Stimulated activated naive CD8-positive, alpha-beta T cell treated with anti-CD3 and anti-CD28 coated beads, Interleukin-15, amount 100 ng/mL, for 72 hours (primary cell): ENCODE results near the gene ACE.

Experiments used
- ATAC-seq: fragments of 150-1000 bp; cut with Tn5 transposase; 2 replicates; pipeline ENCODE4 v1.10.0; 2021; ENCODE audit warnings: mild to moderate bottlenecking, moderate library complexity
- DNase-seq, 2 donors: peaks; one replicate each; pipeline ENCODE4 v3.0.0; 2021 to 2022
- H3K27ac Mint-ChIP-seq, 2 donors: one replicate each; pipeline ENCODE4 v1.8.0; 2022; ENCODE audit warnings: mild to moderate bottlenecking in 2 of 2, mixed read lengths in 2 of 2, moderate library complexity in 2 of 2
- H3K27me3 Mint-ChIP-seq: one replicate; pipeline ENCODE4 v1.8.0; 2022; ENCODE audit warnings: mixed read lengths
- H3K4me1 Mint-ChIP-seq: one replicate; pipeline ENCODE4 v1.8.0; 2022; ENCODE audit warnings: mild to moderate bottlenecking, mixed read lengths
- H3K4me3 Mint-ChIP-seq, 2 donors: one replicate each; pipeline ENCODE4 v1.8.0; 2022; ENCODE audit warnings: mild to moderate bottlenecking in 2 of 2, mixed read lengths in 2 of 2, moderate library complexity in 1 of 2
- H3K9me3 Mint-ChIP-seq, 2 donors: one replicate each; pipeline ENCODE4 v1.8.0; 2022; ENCODE audit warnings: mixed read lengths in 2 of 2

The ACE gene

GRCh38 chr17:63476854-63477479 is at the start of gene ACE:
ACE (plus strand) TSS chr17:63477061; CDS start chr17:63477095, 34 bp downstream.
- no peaks in the 10 kb centered on the region for H3K9me3 Mint-ChIP-seq
- ATAC-seq, result peak; percentile 68
- peaks cover 17% of the 10 kb centered on the region for H3K4me1 Mint-ChIP-seq
- H3K4me3 Mint-ChIP-seq, result peak within 1 kb of the TSS; percentile 89 to 92
- DNase-seq, result peak; percentile 41 to 46
- peaks cover 73% of the 10 kb centered on the region for H3K27me3 Mint-ChIP-seq
- no peak within 1 kb of the TSS for H3K27ac Mint-ChIP-seq

- no peaks in the 10 kb centered on the region for H3K9me3 Mint-ChIP-seq
- no peak for ATAC-seq
- no peak overlapping the region for H3K27ac Mint-ChIP-seq
- H3K27me3 Mint-ChIP-seq, result peaks cover 8% of the 10 kb centered on the region
- peaks cover 58% of the 10 kb centered on the region for H3K4me1 Mint-ChIP-seq
- no peak for DNase-seq
- no peak overlapping the region for H3K4me3 Mint-ChIP-seq
Measured at GRCh38 chr17:63429766-63430165, 47.1 kb upstream of the ACE start.

- DNase-seq, result no peak
- no peak overlapping the region for H3K27ac Mint-ChIP-seq
- no peak overlapping the region for H3K4me3 Mint-ChIP-seq
- no peak for ATAC-seq
- peaks cover 8% of the 10 kb centered on the region for H3K27me3 Mint-ChIP-seq
- no peaks in the 10 kb centered on the region for H3K9me3 Mint-ChIP-seq
- H3K4me1 Mint-ChIP-seq, result peaks cover 63% of the 10 kb centered on the region
Measured at GRCh38 chr17:63430223-63430622, 46.6 kb upstream of the ACE start.

- DNase-seq (no peak), ATAC-seq (no peak)
- H3K9me3 Mint-ChIP-seq, result no peaks in the 10 kb centered on the region
- no peak overlapping the region for H3K4me3 Mint-ChIP-seq
- H3K27ac Mint-ChIP-seq, result no peak overlapping the region
- H3K4me1 Mint-ChIP-seq, result peaks cover 56% of the 10 kb centered on the region
- peaks cover 8% of the 10 kb centered on the region for H3K27me3 Mint-ChIP-seq
Measured at GRCh38 chr17:63431618-63431938, 45.3 kb upstream of the ACE start.

GRCh38 chr17:63431939-63432804 is 44.7 kb upstream of the ACE start:
- Mint-ChIP-seq H3K27ac (no peak overlapping the region), H3K27me3 (peaks cover 8% of the 10 kb centered on the region)
- no peak for ATAC-seq

GRCh38 chr17:63433746-63434591 is 42.9 kb upstream of the ACE start:
- no peaks in the 10 kb centered on the region for H3K9me3 Mint-ChIP-seq
- H3K27ac Mint-ChIP-seq, result peak overlapping the region in 1 of 2 donors; percentile 62
- no peak for ATAC-seq
- no peak for DNase-seq
- H3K4me3 Mint-ChIP-seq, result no peak overlapping the region
- H3K27me3 Mint-ChIP-seq, result peaks cover 8% of the 10 kb centered on the region
- H3K4me1 Mint-ChIP-seq, result peaks cover 40% of the 10 kb centered on the region

More at GRCh38 chr17:63431939-63432804, 44.7 kb upstream of the ACE start:
- Mint-ChIP-seq H3K4me1 (peaks cover 50% of the 10 kb centered on the region), H3K9me3 (no peaks in the 10 kb centered on the region), H3K4me3 (no peak overlapping the region)
- no peak for DNase-seq

GRCh38 chr17:63434951-63435571 is 41.8 kb upstream of the ACE start:
- Mint-ChIP-seq H3K9me3 (no peaks in the 10 kb centered on the region), H3K4me3 (peak overlapping the region in 1 of 2 donors; percentile 60), H3K4me1 (peaks cover 51% of the 10 kb centered on the region), H3K27me3 (peaks cover 8% of the 10 kb centered on the region), H3K27ac (no peak overlapping the region)
- ATAC-seq, result peak; percentile 60
- no peak for DNase-seq

GRCh38 chr17:63435681-63436522 is 41.0 kb upstream of the ACE start:
- Mint-ChIP-seq H3K27me3 (peaks cover 8% of the 10 kb centered on the region), H3K4me3 (no peak overlapping the region), H3K27ac (peak overlapping the region in 1 of 2 donors; percentile 52)

GRCh38 chr17:63436523-63437110 is 40.2 kb upstream of the ACE start:
- peaks cover 63% of the 10 kb centered on the region for H3K4me1 Mint-ChIP-seq
- no peak for DNase-seq
- ATAC-seq, result no peak
- no peak overlapping the region for H3K4me3 Mint-ChIP-seq
- H3K9me3 Mint-ChIP-seq, result no peaks in the 10 kb centered on the region
- H3K27me3 Mint-ChIP-seq, result peaks cover 8% of the 10 kb centered on the region
- H3K27ac Mint-ChIP-seq, result no peak overlapping the region

More at GRCh38 chr17:63435681-63436522, 41.0 kb upstream of the ACE start:
- ATAC-seq (no peak), DNase-seq (no peak)
- H3K9me3 Mint-ChIP-seq, result no peaks in the 10 kb centered on the region
- peaks cover 59% of the 10 kb centered on the region for H3K4me1 Mint-ChIP-seq

GRCh38 chr17:63437287-63438091 is 39.4 kb upstream of the ACE start:
- H3K9me3 Mint-ChIP-seq, result no peaks in the 10 kb centered on the region
- H3K4me3 Mint-ChIP-seq, result no peak overlapping the region
- H3K4me1 Mint-ChIP-seq, result peaks cover 64% of the 10 kb centered on the region
- DNase-seq (no peak), ATAC-seq (no peak)
- H3K27ac Mint-ChIP-seq, result no peak overlapping the region
- H3K27me3 Mint-ChIP-seq, result peaks cover 8% of the 10 kb centered on the region

- H3K27ac Mint-ChIP-seq, result no peak overlapping the region
- no peaks in the 10 kb centered on the region for H3K9me3 Mint-ChIP-seq
- peaks cover 8% of the 10 kb centered on the region for H3K27me3 Mint-ChIP-seq
- H3K4me3 Mint-ChIP-seq, result no peak overlapping the region
- H3K4me1 Mint-ChIP-seq, result peaks cover 62% of the 10 kb centered on the region
- DNase-seq (no peak), ATAC-seq (no peak)
Measured at GRCh38 chr17:63438092-63439051, 38.5 kb upstream of the ACE start.

- ATAC-seq (no peak), DNase-seq (no peak)
- Mint-ChIP-seq H3K27me3 (no peaks in the 10 kb centered on the region), H3K4me1 (peaks cover 49% of the 10 kb centered on the region), H3K27ac (peak overlapping the region; percentile 36 to 42), H3K9me3 (no peaks in the 10 kb centered on the region), H3K4me3 (peak overlapping the region; percentile 48 to 49)
Measured at GRCh38 chr17:63439687-63440086, 37.2 kb upstream of the ACE start.
